ENCODE measurements around the gene PTCH1. TPM values are rescaled to one million over a fixed set of nuclear protein-coding genes. Genes with fewer than 3 reads are reported as not detected.
A peak's percentile ranks its signal among the peaks of the same experiment; 100 is the strongest.

PTCH1 gene
- total RNA-seq, 1 donor = 0.27 TPM

DNA sequence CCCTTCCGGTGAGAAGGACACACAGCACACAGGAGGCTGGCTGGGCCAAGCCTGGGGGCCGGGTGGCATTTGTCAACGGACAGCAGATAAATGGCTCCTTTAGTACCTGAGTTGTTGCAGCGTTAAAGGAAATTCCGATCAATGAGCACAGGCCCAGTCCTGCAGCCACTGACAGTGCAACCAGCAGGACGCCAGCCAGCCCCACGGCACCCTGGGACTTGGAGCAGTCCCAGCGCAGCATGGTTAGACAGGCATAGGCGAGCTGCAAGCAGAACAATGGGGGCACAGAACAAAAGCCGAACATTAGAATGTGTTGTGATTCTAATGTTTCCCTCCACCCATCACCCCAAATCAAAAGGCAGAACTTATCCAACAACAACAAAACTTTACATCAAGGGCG, 39.3 kb downstream of the PTCH1 start:
- DNase-seq (ENCODE audit: low read depth in 2 of 3, low spot score in 2 of 3) = no peak

DNA sequence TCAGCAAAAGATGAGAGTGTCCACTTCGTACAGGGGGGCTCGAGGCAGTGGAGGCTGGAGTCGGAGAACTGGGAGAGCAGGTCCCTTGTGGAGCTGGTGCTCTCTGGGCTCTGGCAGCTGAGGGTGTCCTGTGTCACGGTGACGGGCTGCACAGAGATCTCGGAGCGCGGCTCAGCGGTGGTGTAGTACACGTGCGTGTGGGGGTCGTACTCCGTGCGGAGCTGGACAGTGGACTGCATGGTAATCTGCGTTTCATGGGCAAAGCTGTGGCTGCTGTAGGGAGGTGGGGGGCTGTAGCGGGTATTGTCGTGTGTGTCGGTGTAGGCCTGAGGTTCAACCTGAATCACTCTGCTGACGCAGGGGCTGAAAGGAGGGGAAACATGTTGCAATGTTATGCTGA, 48.0 kb downstream of the PTCH1 start:
- DNase-seq (ENCODE audit: low read depth in 2 of 3, low spot score in 2 of 3) = no peak

DNA sequence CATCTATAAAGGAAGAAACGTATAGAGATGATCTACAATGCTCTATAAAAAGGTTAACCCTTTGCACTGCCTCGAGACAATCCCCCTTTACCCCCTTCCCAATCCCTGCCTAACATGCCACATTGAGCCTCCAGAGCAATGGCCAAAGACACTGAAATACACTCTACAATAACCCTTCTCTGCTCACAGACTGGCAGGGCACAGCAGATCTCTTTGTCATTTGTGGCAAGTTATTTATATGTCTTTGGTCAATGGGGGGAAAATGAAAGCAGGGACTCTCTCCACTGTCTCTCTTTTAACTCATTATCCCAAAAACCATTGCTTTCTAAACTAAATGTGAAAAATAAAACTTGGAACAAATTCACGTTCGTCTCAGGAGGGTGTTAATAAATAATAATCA, 51.7 kb downstream of the PTCH1 start:
- no peak for DNase-seq (ENCODE audit: low read depth in 2 of 3, low spot score in 2 of 3)

DNA sequence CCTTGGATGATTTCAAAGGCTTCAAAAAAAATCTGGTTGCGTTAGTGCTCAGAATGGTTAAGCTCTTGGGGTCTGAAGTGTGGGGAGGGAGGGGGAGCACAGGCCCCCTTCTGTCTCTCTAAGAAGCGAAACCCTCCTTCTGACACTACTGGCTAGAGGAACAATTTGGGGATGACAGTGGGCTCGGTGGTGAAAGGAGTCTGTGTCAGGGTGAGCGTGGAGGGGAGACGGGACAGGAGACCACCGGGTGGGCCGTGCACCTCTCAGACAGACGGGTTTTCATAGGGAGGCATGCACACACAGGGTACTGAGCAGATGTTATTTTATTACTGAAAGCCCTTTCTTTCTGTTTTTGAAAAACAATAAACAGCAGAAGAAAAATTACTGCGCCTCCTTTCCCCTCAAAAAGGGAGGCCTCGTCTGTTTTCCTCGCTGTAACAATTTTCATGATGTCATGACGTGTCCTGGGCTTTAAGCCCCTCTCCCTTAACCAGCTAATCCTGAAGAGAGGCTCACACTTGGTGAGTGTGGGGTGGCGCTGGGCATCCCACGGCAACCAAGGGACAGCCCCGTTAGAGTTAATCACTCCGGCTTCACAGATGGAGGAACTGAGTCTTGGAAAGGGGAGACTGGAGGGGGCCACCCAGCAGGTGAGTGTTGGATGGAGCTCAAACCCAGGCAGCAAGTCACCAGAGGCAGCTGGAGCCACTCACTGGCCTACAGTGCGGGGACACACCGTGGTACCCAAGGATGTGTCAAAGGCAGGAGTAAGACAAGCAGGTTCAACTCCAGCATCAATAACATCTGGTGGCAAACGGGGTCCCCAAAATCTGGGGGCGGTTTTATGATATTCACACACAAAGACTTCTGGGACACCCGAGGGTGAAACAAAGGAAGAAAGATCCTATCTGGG, 53.4 kb downstream of the PTCH1 start:
- DNase-seq (ENCODE audit: low read depth in 2 of 3, low spot score in 2 of 3) = no peak

DNA sequence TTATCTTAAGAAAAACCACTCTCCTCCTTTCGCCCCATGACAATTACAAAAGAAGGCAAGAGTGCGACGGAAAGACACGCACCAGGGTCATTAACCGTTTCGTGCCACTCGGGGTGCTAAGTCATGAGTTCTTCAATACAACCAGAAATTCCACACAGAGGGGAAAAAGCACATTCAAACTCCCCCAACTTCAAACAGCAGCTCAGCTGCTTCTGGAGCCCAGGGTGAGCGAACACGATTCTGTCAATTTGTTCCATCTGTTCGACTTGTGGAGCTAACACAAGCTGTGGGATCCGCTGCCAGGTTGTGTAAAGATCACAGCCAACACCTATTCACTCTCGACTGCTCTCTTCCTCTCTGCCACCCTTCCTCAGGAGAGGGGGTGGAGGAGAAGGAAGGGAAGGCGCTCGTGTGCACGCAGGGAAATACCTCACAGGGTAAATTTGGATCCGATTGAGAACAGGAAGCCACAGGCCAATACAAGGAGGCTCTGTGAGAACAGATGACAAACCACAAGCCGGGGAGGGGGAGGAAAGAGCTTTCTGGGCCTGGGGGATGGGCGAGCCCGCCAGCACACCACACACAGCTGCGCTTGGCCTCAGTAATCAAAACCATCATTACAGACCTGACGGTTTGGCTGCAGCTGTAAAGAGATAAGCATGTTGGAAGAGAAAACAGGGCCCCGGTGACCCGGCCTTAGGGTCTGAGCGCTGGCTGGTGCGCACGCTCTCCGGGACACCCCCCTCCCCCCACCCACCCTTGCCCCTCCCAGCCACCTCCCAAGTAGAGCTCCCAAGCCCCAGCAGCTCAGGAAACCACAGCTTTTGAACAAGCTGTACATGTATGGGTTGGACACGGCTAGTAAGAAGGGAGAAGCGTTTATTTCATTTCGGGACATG, 54.3 kb downstream of the PTCH1 start:
- DNase-seq (ENCODE audit: low read depth in 2 of 3, low spot score in 2 of 3) = peak; percentile 29 to 98 (median 95)

DNA sequence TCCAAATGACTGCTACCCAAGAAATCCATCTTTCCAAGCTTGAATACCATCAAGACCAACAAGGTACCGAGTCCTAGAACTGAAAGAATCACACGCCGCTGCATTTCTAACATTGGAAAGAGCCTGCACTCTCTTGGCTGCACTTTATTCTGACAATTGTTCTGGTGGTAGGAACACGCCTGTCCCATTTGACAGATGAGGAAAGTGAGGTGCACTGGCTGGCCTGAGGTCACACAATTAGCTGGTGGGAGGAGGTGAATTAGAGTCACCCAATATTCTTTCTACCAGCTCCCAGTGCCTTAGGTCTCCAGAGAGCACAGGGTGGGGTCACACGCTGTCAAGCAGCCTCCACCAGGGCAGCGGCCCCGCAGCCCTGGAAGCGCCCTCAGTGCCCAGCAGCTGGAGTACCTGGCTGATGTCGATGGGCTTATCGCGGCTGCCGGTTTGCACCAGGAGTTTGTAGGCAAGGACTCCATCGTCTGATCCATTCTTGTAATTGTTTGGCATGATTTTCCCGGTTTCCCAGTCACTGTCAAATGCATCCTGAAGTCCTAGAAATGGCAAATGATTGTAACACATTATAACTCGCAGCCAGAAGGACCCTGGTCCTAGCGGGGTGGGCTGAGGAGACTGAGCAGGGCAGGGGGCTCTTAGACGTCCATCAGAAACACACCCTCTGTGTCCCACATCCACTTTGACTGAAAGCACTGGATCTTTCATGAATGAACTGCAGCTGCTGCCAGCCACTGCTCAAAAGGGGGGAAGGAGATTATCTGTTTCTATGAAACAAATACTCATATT, 55.1 kb downstream of the PTCH1 start:
- no peak for DNase-seq (ENCODE audit: low read depth in 2 of 3, low spot score in 2 of 3)

DNA sequence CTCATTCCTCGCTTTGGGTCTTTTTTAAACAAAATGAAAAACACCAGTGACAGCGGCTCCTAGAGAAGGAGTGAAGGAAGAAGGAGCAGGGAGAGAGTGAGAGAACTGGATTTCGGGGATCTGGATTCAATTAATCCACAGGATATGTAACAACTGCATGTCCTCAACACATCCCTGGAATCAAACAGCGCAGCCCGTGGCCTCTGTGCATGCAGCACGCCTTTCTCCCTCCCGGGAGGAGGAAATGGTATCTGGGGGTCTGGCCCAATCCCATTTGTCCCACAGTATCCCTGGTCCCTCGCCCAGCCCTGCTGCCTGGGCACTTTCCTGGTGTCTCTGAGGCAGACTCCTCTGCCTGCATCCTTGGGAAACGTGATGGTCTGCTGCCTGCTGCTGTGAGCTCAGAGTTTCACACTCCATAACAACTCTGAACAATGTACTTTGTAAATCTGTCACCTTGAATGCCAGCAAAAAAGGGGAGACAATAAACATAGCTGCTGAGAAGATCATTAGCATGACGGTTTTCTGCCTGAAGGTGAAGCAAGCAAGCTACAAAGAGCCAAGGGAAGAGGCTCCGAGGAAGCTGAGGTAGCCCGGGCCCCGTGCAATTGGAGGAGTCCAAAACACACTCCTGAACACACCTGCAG, 56.1 kb downstream of the PTCH1 start:
- no peak for DNase-seq (ENCODE audit: low read depth in 2 of 3, low spot score in 2 of 3)

DNA sequence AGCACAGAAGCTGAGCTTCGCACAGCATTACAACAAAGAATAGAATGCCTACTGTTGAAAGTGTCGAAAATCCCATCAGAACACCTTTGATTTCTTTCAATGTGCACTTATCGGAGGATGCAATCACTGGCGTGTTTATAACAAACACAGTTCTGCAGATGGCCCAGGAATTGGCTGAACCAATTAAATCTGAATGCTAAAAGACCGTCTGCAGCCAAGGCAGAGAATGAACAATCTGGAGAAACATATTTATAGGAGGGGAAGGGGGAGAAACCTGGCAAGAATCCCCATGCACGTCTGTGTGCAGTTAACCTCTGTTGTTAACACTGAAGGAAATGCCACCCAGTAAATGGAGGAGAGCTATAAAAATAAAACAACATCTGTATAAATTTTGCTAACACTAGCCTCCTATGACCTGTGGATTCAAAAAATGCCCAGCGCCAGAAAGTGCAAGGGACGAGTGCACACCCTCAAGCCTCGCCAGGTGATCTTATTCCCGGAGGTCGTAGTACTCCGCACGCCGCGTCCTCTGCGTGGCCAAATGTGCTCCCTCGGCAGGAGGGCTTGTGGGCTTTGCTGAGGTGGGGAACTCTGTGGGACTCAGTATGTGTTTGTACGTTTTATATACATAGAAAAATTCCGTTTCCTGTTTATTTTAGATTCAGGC, 56.8 kb downstream of the PTCH1 start:
- no peak for DNase-seq (ENCODE audit: low read depth in 2 of 3, low spot score in 2 of 3)

DNA sequence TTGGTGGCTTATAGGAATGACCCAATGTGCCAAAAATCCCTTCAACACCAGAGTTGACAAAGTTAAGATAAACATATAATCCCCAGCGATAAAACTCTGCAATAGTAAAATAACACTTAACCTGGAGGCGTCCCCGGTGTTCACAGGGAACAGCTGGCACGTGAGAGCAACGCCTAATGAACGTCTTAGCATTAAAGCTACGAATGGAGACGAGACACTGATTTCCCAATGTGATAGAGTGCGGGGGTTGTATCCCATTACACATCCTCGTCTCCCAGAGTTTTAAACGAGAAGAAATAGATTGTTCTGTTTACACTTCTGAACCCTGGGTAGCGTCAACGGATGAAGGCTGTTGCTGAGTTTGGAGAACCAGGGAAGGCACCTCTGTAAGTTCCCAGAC, 57.6 kb downstream of the PTCH1 start:
- DNase-seq (ENCODE audit: low read depth in 2 of 3, low spot score in 2 of 3) = no peak

DNA sequence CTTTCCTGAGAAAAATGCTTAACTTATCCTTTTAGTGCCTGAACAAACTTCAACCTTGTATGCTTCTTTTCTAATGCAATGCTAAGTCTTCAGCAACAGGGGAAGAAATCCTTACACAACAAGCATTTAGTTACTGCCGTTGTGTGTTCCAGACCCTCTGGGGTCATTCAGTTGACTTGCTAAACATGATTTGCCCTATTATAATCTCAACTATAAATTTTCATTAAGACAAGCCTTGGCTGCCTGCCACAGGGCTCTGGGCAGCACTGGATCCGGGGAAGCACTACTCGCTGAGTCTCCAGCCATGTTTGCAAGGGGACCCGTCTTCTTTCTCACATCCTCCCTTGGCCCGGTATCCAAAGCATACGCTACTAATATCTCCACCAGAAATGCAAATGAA, 58.1 kb downstream of the PTCH1 start:
- DNase-seq (ENCODE audit: low read depth in 2 of 3, low spot score in 2 of 3) = no peak

DNA sequence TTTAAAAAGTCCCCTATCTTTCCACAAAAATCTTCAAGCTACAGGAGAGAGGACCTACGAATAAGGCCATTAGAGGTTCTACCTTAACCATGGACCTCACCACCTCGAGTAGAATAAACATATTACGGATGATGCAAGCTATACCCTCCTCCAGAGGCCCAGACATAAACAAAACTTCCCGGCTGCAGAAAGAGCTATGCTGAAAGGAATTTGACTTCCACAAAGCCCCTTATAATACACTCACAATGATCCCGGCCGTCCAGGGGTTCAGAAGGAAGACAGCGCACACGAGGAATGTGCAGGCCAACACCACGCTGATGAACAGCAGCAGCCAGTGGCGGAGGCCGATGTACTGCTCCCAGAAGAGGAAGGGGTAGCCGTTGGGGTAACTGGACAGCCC, 59.0 kb downstream of the PTCH1 start:
- DNase-seq (ENCODE audit: low read depth in 2 of 3, low spot score in 2 of 3) = no peak

DNA sequence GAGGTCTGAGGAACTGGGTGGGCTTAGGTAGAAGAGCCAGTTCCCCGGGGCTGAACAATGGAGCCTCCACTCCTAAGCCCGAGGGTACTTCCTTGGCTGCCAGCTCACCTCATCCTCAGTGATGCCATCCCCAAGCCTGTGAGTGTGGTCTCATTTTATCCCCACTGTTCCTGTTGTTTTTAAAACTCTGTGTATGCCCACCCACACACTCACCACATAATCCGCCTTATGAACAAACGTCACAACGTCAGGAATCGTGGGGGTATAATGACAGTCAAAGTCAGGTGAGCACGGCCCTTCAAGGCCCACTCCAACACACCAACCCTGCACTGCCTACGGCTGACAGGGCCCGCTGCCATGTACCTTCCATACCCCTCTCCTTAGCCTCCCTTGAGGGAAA, 61.1 kb downstream of the PTCH1 start:
- no peak for DNase-seq (ENCODE audit: low read depth in 2 of 3, low spot score in 2 of 3)

DNA sequence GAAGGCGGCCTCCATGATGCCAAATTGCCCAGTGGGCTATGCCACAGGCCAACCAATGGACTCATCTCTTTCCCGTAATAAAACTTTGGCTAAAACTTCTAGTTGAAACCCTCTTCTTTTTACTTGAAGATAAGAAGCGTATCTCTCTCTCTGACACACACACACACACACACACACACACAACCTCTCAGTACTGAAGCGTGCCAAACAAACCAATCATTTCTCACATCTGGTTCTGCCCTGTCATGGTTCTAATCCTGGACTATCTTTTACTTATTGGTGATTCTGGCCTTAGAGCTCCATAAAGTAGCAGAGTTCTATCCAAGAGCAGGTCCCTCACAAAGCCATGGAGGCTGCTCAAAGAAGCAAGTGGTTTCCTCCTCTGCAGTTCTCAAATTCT, 64.6 kb downstream of the PTCH1 start:
- DNase-seq (ENCODE audit: low read depth in 2 of 3, low spot score in 2 of 3) = no peak

DNA sequence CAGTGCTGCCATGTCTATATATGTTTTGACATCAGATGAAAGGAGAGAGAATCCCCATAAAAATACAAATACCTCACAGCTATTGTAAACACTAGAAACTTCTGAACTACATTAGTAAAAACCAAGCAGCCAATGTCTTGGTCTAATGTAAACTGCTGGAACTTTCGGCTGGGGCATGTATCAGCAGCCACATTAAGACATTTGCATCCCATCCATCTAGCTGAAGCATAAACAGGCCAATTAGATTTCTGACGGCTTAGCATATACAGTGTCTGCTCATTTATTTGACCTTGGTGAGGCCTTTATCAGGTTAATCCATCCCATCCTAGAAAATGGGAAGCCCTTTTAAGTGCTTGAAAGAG, 65.7 kb downstream of the PTCH1 start:
- no peak for DNase-seq (ENCODE audit: low read depth in 2 of 3, low spot score in 2 of 3)

DNA sequence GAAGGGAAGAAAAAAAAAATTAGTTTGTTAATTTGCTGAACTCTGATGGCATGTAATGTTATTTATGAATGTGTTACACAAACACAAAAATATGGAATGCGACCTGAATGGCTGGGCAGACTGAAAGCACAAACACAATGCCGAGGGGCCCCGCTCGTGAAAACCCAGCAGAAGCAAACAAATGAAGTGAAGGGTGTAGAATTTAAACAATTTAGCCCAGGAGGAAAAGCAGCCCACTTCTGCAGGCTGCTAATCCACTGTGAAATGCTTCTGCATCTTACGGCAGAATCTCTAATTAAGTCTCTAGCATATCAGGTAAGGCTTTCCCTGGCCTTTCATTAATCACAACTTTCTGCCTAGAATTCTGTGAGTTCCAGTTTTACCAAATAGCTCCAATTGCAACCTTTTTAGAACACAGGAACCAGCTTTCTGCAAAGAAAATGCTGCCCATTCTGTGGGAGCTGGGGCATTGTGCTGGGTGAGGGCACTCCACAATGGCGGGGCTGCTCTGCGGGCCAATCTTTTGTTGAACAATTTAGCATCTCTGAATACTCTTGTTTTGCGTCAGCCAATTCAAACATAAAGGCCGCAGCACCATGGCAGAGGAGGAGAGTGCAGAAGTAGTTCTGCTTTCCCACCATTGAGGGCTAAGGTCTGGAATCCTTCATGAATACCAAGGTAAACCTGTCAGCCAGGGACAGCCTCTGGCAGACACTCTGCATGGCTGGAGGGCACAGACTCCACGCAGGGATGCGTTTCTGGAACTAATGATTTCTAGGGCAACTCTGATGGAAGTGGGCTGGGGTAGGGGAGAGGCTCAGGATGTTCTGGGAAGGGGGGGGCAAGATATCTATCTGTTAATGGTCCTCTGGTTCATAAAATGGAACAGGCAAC, 66.4 kb downstream of the PTCH1 start:
- DNase-seq (ENCODE audit: low read depth in 2 of 3, low spot score in 2 of 3) = no peak

DNA sequence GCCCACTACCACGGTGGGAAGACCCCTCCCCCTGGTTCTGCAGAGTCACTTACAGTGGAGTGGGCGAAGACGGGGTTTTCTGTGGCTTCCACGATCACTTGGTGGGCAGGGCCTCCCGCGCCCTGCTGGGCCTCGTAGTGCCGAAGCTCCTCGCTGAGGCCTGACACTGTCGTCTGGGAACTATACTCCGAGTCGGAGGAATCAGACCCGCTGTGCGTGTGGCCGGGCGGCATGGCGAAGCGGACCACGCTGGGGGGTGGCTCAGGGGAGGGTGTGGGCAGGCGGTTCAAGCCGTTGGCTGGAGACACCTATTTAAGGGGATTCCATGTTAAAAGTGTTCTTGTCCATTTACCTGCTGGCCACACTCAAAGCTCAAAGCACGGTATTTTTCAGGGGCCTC, 67.8 kb downstream of the PTCH1 start:
- DNase-seq (ENCODE audit: low read depth in 2 of 3, low spot score in 2 of 3) = no peak

DNA sequence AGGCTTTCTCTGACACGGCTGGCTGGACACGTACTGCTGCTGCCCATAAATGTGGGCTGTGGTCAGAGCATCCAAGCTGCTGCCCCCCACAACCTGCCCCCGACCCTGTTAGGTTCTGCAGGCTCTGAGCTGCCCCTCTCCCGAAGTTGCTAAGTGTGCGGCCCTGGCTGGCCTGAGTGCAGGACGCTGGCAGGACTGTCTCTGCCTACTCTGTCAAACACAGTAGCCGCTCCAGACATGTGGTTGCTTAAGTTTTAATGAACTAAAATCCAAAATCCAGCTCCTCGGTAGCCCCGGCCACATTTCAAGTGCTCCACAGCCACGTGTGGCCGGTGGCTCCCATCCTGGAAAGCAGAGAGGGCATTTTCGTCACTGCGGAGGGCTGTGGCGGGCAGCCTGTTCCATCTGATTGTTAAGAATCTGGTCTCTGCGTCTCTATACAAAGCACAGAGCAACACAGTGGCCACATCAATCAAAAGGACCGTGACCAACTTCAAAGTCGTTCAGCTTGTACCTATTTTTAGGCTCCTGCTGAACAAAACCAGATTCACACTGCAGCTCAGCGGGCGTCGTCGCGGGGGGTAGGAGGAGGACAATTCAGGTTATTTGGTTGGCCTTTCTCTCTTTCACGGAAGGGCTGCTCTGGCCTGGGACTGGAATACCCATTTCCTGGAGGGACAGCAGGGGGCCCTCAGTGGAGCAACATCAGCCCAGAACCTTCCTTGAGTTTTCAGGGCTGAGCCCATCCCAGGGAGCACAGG, 68.9 kb downstream of the PTCH1 start:
- DNase-seq (ENCODE audit: low read depth in 2 of 3, low spot score in 2 of 3) = no peak

DNA sequence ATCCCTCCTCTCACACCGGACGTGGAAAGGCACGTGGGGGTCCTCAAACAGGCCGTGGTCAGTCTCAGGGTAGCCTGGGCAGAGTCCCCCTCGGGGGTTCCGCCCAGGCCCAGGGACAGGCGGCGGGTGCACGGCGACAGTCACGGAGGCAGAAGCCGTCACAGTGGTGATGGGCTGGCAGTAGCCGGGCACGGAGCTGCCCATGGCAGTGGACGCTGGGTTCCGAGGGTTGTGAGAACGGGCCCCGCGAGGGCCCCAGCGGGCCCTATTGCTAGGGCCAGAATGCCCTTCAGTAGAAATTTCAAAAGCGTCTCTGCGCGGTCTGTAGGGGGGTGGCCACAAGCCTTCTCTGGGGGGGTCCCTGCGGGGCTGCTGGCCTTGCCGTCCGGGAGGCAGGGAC, 69.8 kb downstream of the PTCH1 start:
- DNase-seq (ENCODE audit: low read depth in 2 of 3, low spot score in 2 of 3) = no peak
